ENCODE data around the gene PRKG1. TPM values are rescaled to one million over a fixed set of nuclear protein-coding genes. Genes with fewer than 3 reads are reported as not detected.

PRKG1 gene
- total RNA-seq, 1 donor from 2014 or later, result 50.2 TPM

GRCh38 chr10:51472154-51472553, 397.9 kb downstream of the PRKG1 start:
- no peak for TF ChIP-seq CTCF (IDR thresholded peaks at IDR 0.05)
- intact Hi-C loops (cut with DNase I), result no loop called here

GRCh38 chr10:51479711-51480110, 405.4 kb downstream of the PRKG1 start:
- H3K27me3 ChIP-seq, result no peaks in the 10 kb centered on the region
- H3K36me3 ChIP-seq, result no peaks in the 10 kb centered on the region
- TF ChIP-seq CTCF (IDR thresholded peaks at IDR 0.05), result no peak
- peaks cover 0 to 6% of the 10 kb centered on the region in 2 donors for H3K4me1 ChIP-seq
- DNase-seq (ENCODE audit: low spot score in 2 of 2), result no peak
- intact Hi-C loops (cut with DNase I), result no loop called here
- H3K27ac ChIP-seq, result no peak overlapping the region
- H3K9me3 ChIP-seq, result no peaks in the 10 kb centered on the region
- H3K4me3 ChIP-seq, result no peak overlapping the region

More at GRCh38 chr10:51472154-51472553, 397.9 kb downstream of the PRKG1 start:
- Histone ChIP-seq H3K36me3 (no peaks in the 10 kb centered on the region), H3K4me3 (no peak overlapping the region), H3K4me1 (peaks cover 0 to 13% of the 10 kb centered on the region in 2 donors), H3K27ac (no peak overlapping the region), H3K9me3 (no peaks in the 10 kb centered on the region), H3K27me3 (no peaks in the 10 kb centered on the region)
- no peak for DNase-seq (ENCODE audit: low spot score in 2 of 2)

- intact Hi-C loops (cut with DNase I), result no loop called here
- no peak overlapping the region for H3K4me3 ChIP-seq
- H3K4me1 ChIP-seq, result peaks cover 0 to 4% of the 10 kb centered on the region in 2 donors
- TF ChIP-seq CTCF (IDR thresholded peaks at IDR 0.05), result no peak
- H3K36me3 ChIP-seq, result no peaks in the 10 kb centered on the region
- no peak for DNase-seq (ENCODE audit: low spot score in 2 of 2)
- no peak overlapping the region for H3K27ac ChIP-seq
- H3K9me3 ChIP-seq, result no peaks in the 10 kb centered on the region
- no peaks in the 10 kb centered on the region for H3K27me3 ChIP-seq
These were observed 411.4 kb downstream of the PRKG1 start for GRCh38 chr10:51485668-51486067.

GRCh38 chr10:51487576-51487975, 413.3 kb downstream of the PRKG1 start:
- Histone ChIP-seq H3K36me3 (no peaks in the 10 kb centered on the region), H3K27ac (no peak overlapping the region), H3K27me3 (no peaks in the 10 kb centered on the region), H3K4me1 (peaks cover 0 to 4% of the 10 kb centered on the region in 2 donors), H3K4me3 (no peak overlapping the region), H3K9me3 (no peaks in the 10 kb centered on the region)
- DNase-seq (ENCODE audit: low spot score in 2 of 2), result no peak
- TF ChIP-seq CTCF (IDR thresholded peaks at IDR 0.05), result no peak
- intact Hi-C loops (cut with DNase I), result no loop called here

- no peaks in the 10 kb centered on the region for H3K36me3 ChIP-seq
- H3K4me1 ChIP-seq, result peaks cover 0 to 6% of the 10 kb centered on the region in 2 donors
- no peaks in the 10 kb centered on the region for H3K9me3 ChIP-seq
- no peak for TF ChIP-seq CTCF (IDR thresholded peaks at IDR 0.05)
- no peaks in the 10 kb centered on the region for H3K27me3 ChIP-seq
- intact Hi-C loops (cut with DNase I), result no loop called here
- no peak for DNase-seq (ENCODE audit: low spot score in 2 of 2)
- no peak overlapping the region for H3K27ac ChIP-seq
- H3K4me3 ChIP-seq, result no peak overlapping the region
These were observed 414.6 kb downstream of the PRKG1 start for GRCh38 chr10:51488766-51489408.
